ENCODE measurements around the gene HOXA2. TPM values are rescaled to one million over a fixed set of nuclear protein-coding genes. Genes with fewer than 3 reads are reported as not detected.

HOXA2 gene
- total RNA-seq, 2 experiments from 2014 or later, result not detected

GRCh38 chr7:27094304-27095049, 8.0 kb downstream of the HOXA2 start:
- no peak for DNase-seq
- peak overlapping the region; percentile 35 for H3K4me3 Mint-ChIP-seq
- H3K27ac Mint-ChIP-seq, result no peak overlapping the region
- peaks cover 92% of the 10 kb centered on the region for H3K27me3 Mint-ChIP-seq
- peaks cover 23% of the 10 kb centered on the region for H3K4me1 Mint-ChIP-seq
- H3K36me3 Mint-ChIP-seq, result no peaks in the 10 kb centered on the region
- H3K9me3 Mint-ChIP-seq, result no peaks in the 10 kb centered on the region

GRCh38 chr7:27093184-27093895, 9.1 kb downstream of the HOXA2 start:
- peaks cover 92% of the 10 kb centered on the region for H3K27me3 Mint-ChIP-seq
- no peaks in the 10 kb centered on the region for H3K36me3 Mint-ChIP-seq
- no peak for DNase-seq
- H3K9me3 Mint-ChIP-seq, result no peaks in the 10 kb centered on the region
- peaks cover 18% of the 10 kb centered on the region for H3K4me1 Mint-ChIP-seq
- H3K4me3 Mint-ChIP-seq, result no peak overlapping the region
- no peak overlapping the region for H3K27ac Mint-ChIP-seq

DNA sequence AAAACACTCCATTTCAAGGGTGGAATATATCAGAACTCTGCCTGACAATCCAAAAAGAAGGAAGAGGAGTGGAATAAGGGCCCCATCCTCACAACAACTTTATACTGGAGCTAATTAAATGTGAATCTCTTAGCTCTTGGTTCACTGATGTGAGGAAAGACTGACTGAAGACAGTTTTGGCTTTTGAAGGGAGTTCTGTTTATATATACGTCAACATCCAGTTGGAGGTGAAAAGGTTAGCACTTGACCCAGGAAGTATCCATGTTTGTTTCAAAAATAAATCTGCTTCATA, 9.7 kb downstream of the HOXA2 start:
- Mint-ChIP-seq H3K4me1 (peaks cover 18% of the 10 kb centered on the region), H3K4me3 (no peak overlapping the region), H3K27ac (no peak overlapping the region), H3K9me3 (no peaks in the 10 kb centered on the region), H3K27me3 (peaks cover 91% of the 10 kb centered on the region), H3K36me3 (no peaks in the 10 kb centered on the region)
- no peak for DNase-seq

DNA sequence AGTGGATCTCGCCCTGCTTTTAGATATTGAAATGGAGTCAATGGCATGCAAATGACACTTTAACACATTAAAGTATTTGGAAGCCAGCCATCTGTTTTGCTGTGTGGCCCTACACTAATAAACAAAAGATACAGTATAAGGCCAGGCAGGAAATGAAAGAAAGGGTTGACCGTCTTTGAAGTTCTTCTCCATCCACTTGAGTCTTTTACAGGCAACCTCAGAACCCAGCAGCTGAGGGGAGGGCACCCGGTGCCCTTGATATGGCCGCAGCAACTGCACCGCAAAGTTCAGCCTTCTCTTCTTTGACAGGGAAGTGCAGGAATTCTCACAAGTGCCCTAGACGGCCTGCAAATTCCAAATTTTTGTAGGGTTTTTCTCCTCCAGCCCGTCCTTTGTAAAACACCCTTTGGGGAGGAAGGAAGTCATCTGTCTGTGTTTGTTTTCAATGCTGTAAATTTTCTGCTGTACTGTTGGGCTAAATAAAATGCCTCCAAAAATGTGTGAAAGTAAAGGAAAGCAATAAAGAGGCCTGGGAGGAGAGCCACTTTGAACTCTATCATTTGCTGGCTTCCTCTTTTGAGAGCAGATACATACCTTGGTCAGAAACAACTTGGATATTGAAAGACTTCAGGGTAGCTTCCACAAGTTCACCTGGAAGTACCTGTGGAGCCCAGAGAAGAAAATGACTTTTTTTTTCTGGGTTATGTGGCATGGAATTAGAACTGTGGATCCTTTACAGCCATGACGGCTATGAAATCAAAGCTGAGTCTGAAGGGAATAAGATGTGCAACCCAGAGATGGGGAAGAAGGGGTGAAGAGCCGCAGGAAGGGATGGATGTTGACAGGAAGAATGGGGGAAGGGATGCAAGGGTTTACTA, 10.3 kb downstream of the HOXA2 start:
- H3K4me1 Mint-ChIP-seq, result peaks cover 15% of the 10 kb centered on the region

GRCh38 chr7:27091105-27091504, 11.4 kb downstream of the HOXA2 start:
- no peak overlapping the region for H3K27ac Mint-ChIP-seq
- DNase-seq, result no peak
- peaks cover 99% of the 10 kb centered on the region for H3K27me3 Mint-ChIP-seq
- peaks cover 14% of the 10 kb centered on the region for H3K4me1 Mint-ChIP-seq
- H3K36me3 Mint-ChIP-seq, result no peaks in the 10 kb centered on the region
- no peaks in the 10 kb centered on the region for H3K9me3 Mint-ChIP-seq
- H3K4me3 Mint-ChIP-seq, result no peak overlapping the region

More for the DNA sequence above, 10.3 kb downstream of the HOXA2 start:
- no peak for DNase-seq
- Mint-ChIP-seq H3K4me3 (no peak overlapping the region), H3K27me3 (peaks cover 91% of the 10 kb centered on the region), H3K36me3 (no peaks in the 10 kb centered on the region), H3K27ac (no peak overlapping the region), H3K9me3 (no peaks in the 10 kb centered on the region)

DNA sequence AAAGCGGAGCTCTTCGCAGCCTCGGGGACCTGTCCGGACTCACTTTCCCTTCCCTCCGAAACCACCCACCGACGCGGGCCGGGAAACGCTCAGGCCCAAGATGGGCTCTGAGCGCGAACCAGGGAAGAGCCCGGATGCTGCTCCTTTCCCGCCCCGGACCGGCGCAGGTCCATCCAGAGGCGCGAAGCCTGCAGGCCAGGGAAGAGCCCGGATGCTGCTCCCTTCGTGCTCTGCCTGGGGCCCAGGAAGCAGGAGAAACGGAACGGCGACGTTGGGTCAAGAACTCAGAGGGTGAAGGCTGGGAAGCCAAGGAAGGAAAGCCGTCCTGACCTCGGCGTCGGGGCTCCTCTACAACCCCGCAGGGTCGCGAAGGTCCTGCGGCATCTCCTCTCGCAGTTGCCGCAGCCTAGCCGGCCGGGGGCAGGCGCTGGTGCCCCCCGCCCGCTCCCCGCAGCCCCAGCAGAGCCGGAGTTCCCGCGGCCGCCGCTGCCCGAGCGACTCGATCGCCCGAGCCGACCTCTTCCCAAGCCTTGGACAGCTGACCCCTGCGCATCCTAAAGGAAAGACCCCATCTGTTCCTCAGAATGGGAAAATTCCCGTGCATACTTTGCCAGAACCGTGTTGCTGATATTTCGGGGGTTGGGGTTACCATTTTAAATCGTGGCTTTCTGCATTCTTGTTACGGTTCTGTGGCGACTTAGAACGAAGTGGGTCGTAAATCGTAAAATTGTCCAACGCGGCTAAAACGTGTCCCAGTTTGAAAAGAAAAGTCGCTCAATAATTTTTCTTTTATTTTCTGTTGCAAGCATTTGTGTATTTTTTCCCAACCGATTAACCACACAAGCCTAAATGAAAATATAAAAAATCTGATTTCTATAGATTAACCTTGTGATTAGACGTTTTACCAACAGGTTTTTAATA, 14.2 kb downstream of the HOXA2 start:
- no peaks in the 10 kb centered on the region for H3K36me3 Mint-ChIP-seq
- H3K4me1 Mint-ChIP-seq, result peaks cover 4% of the 10 kb centered on the region
- H3K27ac Mint-ChIP-seq, result no peak overlapping the region
- peak overlapping the region; percentile 32 for H3K4me3 Mint-ChIP-seq
- no peaks in the 10 kb centered on the region for H3K9me3 Mint-ChIP-seq
- no peak for DNase-seq
- H3K27me3 Mint-ChIP-seq, result peaks cover 75% of the 10 kb centered on the region

- Mint-ChIP-seq H3K4me1 (peaks cover 9% of the 10 kb centered on the region), H3K27ac (no peak overlapping the region), H3K9me3 (no peaks in the 10 kb centered on the region), H3K4me3 (no peak overlapping the region), H3K36me3 (no peaks in the 10 kb centered on the region), H3K27me3 (peaks cover 32% of the 10 kb centered on the region)
- no peak for DNase-seq
Observed at GRCh38 chr7:27083646-27084045, 18.8 kb downstream of the HOXA2 start.

DNA sequence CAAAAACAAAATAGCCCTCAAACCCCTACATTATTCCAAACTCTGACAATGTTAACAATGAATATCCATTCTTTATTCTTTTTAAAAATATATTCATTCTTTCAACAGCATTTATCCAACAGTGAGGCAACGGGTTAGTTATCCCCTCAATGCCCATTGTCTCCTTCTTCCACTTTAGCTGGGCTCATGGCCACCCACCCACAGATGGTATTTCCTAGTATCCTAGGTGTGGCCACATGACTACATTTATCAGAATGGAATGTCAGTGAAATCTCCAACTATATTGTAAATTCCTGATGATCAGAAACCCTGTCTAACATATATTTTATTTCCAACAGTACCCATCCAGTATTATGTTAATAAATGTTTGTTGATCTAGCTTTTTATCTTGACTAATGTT, 20.3 kb downstream of the HOXA2 start:
- H3K4me1 Mint-ChIP-seq, result peaks cover 5% of the 10 kb centered on the region
- no peaks in the 10 kb centered on the region for H3K9me3 Mint-ChIP-seq
- H3K4me3 Mint-ChIP-seq, result no peak overlapping the region
- no peak overlapping the region for H3K27ac Mint-ChIP-seq
- peaks cover 18% of the 10 kb centered on the region for H3K27me3 Mint-ChIP-seq
- DNase-seq, result no peak
- no peaks in the 10 kb centered on the region for H3K36me3 Mint-ChIP-seq

DNA sequence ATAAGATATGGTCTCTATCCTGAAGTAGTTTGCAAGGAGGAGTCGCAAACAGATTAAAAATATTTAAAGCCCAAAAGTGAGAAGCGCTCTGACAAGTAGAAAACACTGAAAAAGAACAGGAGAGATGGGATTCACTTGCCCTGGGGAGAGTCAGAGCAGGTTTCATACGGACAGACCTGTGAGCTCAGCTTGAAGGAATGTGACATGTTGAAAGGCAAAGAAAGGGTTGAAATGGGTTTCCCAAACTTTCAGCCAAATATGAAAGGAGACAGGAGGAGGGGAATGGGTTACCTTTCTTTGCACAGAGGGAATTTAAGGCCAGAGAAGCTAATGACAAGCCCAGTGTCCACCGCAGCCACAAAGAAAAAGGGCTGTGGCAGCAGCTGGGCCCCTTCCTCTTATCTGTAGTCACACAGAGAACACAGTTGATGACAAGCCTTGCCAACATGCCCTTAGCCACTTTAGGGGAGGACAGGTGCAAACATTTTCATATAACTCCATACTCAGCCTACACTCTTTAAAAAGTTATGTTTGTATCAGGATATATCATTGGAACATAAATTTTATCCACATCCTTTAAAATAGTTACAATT, 21.5 kb downstream of the HOXA2 start:
- H3K36me3 Mint-ChIP-seq, result no peaks in the 10 kb centered on the region
- H3K4me1 Mint-ChIP-seq, result peaks cover 5% of the 10 kb centered on the region
- H3K9me3 Mint-ChIP-seq, result no peaks in the 10 kb centered on the region
- no peak for DNase-seq
- peaks cover 6% of the 10 kb centered on the region for H3K27me3 Mint-ChIP-seq
- H3K27ac Mint-ChIP-seq, result no peak overlapping the region
- H3K4me3 Mint-ChIP-seq, result no peak overlapping the region

DNA sequence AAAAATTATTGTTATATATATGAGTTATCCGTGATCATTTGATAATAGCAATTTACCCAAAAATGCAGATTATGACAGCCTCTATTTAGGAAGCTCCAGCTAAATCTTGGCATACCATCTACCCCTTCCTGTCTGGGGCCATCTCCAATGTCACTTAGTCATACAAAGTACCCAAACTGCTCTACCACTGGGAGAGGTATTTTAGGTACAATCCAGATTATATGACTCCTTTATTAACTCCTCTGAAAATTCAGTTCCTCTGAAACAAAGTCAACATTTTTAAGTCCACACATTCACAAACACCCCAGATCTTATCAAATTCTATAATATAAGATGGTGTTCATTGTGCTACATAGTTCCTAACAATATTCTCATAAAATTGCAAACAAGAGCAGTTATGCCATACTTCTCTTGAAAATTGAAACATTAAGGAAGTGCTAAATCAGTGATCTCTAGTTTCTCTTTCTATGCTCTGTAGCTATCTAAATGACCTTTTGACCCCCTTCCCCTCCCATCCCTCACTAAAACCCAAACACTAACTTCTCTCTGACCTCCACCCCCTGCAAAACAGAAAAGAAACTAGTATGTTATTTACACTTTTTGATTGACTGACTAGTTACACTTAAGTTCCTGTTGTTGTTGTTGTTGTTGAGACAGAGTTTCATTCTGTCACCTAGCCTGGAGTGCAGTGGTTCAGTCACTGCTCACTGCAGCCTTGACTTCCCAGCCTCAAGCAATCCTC, 23.1 kb downstream of the HOXA2 start:
- Mint-ChIP-seq H3K36me3 (no peaks in the 10 kb centered on the region), H3K4me1 (peaks cover 5% of the 10 kb centered on the region), H3K27me3 (peaks cover 6% of the 10 kb centered on the region), H3K9me3 (no peaks in the 10 kb centered on the region), H3K27ac (no peak overlapping the region), H3K4me3 (no peak overlapping the region)
- DNase-seq, result no peak

DNA sequence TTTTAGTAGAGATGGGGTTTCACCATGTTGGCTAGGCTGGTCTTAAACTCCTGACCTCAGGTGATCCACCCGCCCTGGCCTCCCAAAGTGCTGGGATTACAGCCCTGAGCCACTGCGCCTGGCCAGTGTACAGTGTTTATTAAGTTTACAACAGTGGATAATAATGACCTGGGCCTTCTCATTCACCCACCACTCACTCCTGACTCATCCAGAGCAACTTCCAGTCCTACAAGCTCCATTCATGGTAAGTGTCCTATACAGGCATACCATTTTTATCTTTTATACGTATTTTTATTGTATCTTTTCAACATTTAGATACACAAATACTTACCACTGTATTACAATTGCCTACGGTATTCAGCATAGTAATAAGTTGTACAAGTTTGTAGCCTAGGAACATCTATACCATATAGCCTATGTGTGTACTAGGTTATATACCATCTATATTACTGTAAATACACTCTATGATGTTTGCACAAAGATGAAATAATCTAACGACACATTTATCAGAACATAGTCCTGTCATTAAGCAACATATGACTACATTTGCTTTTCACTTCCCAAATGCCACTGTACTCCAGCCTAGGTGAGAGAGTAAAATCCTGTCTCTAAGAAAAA, 23.8 kb downstream of the HOXA2 start:
- H3K36me3 Mint-ChIP-seq, result no peaks in the 10 kb centered on the region

DNA sequence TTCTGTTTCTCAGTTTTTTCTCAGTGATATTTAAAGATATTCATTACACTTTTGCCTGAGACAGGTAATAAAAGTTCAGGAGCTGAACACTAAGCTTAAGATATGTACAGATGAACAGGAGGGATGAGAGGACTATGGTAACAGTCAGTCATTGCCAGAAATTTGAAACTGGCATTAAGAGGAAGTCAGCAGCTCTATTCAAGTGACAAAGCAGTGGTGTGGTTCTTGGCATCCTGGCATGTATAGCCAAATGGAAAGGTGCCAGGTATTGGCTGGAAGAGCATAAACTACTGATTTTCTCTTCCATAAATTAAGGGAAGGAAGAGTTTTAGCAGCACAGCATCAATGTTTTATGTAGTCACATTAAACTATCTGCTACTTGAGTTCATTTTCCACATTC, 29.4 kb downstream of the HOXA2 start:
- H3K4me1 Mint-ChIP-seq, result no peaks in the 10 kb centered on the region
- H3K36me3 Mint-ChIP-seq, result no peaks in the 10 kb centered on the region
- H3K4me3 Mint-ChIP-seq, result no peak overlapping the region
- no peaks in the 10 kb centered on the region for H3K9me3 Mint-ChIP-seq
- H3K27ac Mint-ChIP-seq, result no peak overlapping the region
- no peak for DNase-seq
- peaks cover 8% of the 10 kb centered on the region for H3K27me3 Mint-ChIP-seq

More for the DNA sequence above, 23.8 kb downstream of the HOXA2 start:
- peaks cover 5% of the 10 kb centered on the region for H3K4me1 Mint-ChIP-seq
- H3K4me3 Mint-ChIP-seq, result no peak overlapping the region
- peaks cover 6% of the 10 kb centered on the region for H3K27me3 Mint-ChIP-seq
- DNase-seq, result no peak
- no peak overlapping the region for H3K27ac Mint-ChIP-seq
- no peaks in the 10 kb centered on the region for H3K9me3 Mint-ChIP-seq

DNA sequence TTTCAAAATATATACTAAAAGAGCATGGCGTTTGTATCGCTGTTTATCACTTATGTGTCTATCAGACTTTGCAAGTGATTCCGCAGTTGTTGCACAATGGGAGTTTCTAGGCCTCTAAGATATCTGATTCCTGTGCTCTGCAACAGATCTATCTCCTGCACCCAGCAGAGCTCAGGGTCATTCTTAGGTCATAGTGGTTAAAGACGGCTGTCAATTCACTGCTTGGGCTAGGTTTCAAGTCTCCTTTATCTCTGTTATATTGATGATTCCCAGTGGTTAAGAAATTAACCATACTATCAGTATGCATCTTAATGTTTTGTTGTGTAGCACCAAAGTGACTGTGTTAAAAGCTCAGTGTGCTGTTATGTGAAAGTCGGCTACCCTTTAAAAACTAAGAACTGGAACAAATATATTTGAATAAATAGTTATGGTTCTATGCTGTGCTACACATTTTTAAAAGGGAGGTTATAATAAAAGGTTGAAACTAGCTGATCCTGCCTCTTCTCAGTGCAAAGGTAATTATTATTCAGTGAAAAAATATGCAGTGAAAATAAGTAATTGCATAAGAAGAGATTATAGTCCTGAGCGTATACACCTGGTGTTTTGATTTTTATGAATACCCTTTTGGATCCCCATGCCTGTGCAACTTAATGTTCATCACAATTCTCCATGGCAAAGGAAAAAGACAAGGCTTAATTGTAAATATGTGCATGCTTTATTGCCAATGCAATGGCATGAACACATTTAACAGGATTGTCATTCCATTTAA, 30.7 kb downstream of the HOXA2 start:
- Mint-ChIP-seq H3K27me3 (peaks cover 11% of the 10 kb centered on the region), H3K4me1 (no peaks in the 10 kb centered on the region)

More for the DNA sequence above, 30.7 kb downstream of the HOXA2 start:
- H3K9me3 Mint-ChIP-seq, result no peaks in the 10 kb centered on the region
- no peaks in the 10 kb centered on the region for H3K36me3 Mint-ChIP-seq
- H3K4me3 Mint-ChIP-seq, result no peak overlapping the region
- H3K27ac Mint-ChIP-seq, result no peak overlapping the region
- no peak for DNase-seq

Data from activated naive CD8-positive, alpha-beta T cell treated with anti-CD3 and anti-CD28 coated beads for 36 hours (primary cell).